ENCODE data around the gene HHAT. TPM values are rescaled to one million over a fixed set of nuclear protein-coding genes. Genes with fewer than 3 reads are reported as not detected.

Gene HHAT
- total RNA-seq, 1 experiment from 2014 or later = 10.0 TPM

GRCh38 chr1:210532223-210532598, 203.5 kb downstream of the HHAT start:
- H3K27ac ChIP-seq = no peak overlapping the region
- H3K27me3 ChIP-seq (replicated peaks) = no peaks in the 10 kb centered on the region
- H3K4me1 ChIP-seq (replicated peaks) = no peaks in the 10 kb centered on the region

GRCh38 chr1:210535761-210536160, 207.1 kb downstream of the HHAT start:
- DNase-seq (ENCODE audit: low read depth in 1 of 2, low spot score in 2 of 2) = no peak
- Histone ChIP-seq H3K4me1 (replicated peaks) (no peaks in the 10 kb centered on the region), H3K9me3 (replicated peaks) (no peaks in the 10 kb centered on the region)

More at GRCh38 chr1:210532223-210532598, 203.5 kb downstream of the HHAT start:
- H3K36me3 ChIP-seq = no peaks in the 10 kb centered on the region
- no peak overlapping the region for H3K4me3 ChIP-seq
- no peak for DNase-seq (ENCODE audit: low read depth in 1 of 2, low spot score in 2 of 2)
- H3K9me3 ChIP-seq (replicated peaks) = no peaks in the 10 kb centered on the region

DNA sequence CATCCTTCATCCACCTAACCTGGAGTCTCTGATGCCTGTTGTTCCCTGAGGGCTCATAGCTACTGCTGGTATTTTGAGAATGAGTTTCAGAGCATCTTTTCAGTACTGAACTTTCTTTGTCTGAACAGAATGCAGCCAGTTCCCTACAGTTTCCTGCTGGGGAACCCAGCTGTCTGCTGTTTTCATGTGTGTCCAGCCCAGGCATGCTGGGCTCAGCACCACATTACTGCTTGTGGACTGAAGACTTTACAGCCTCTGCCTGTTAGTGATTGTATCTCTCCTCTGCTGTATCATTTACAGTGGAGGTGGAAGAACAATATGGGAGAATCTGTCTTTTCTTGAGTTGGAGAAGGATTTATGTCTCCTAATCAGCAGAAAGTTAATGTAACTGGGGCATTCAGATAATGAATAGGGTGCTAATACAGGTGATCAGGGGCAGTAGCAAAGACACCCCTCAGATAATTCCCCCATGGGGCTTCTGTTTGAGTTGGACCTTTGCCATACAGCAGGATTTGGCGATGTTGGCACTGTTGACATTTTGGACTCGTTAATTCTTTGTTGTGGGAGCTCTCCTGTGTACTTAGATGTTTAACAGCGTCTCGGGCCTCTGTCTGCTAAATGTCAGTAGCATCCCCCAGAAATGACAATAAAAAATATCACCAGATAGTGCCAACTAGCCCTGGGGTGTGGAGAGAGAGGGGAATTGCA, 207.7 kb downstream of the HHAT start:
- Histone ChIP-seq H3K36me3 (no peaks in the 10 kb centered on the region), H3K27me3 (replicated peaks) (no peaks in the 10 kb centered on the region), H3K9me3 (replicated peaks) (no peaks in the 10 kb centered on the region), H3K27ac (no peak overlapping the region), H3K4me3 (no peak overlapping the region), H3K4me1 (replicated peaks) (no peaks in the 10 kb centered on the region)
- no peak for DNase-seq (ENCODE audit: low read depth in 1 of 2, low spot score in 2 of 2)

More at GRCh38 chr1:210535761-210536160, 207.1 kb downstream of the HHAT start:
- Histone ChIP-seq H3K36me3 (no peaks in the 10 kb centered on the region), H3K4me3 (no peak overlapping the region), H3K27me3 (replicated peaks) (no peaks in the 10 kb centered on the region), H3K27ac (no peak overlapping the region)

DNA sequence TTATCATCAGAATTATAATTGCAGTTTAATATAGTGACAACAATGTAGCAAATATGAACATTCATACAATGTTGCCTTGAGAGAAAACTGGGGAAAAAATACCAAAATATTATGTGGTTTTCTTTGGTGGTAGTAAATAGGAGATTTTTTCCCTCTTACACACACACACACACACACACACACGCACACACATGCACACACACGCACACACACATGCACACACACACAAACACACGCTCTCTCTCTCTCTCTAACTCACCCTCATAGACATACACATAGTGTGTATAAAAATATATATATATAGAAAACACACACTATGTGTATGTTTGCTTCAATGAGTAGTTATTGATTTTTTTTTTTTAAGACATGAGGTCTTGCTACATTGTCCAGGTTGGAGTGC, 211.6 kb downstream of the HHAT start:
- H3K36me3 ChIP-seq = no peaks in the 10 kb centered on the region
- H3K4me3 ChIP-seq = no peak overlapping the region
- no peaks in the 10 kb centered on the region for H3K4me1 ChIP-seq (replicated peaks)
- no peaks in the 10 kb centered on the region for H3K9me3 ChIP-seq (replicated peaks)
- H3K27ac ChIP-seq = no peak overlapping the region
- no peaks in the 10 kb centered on the region for H3K27me3 ChIP-seq (replicated peaks)
- no peak for DNase-seq (ENCODE audit: low read depth in 1 of 2, low spot score in 2 of 2)

DNA sequence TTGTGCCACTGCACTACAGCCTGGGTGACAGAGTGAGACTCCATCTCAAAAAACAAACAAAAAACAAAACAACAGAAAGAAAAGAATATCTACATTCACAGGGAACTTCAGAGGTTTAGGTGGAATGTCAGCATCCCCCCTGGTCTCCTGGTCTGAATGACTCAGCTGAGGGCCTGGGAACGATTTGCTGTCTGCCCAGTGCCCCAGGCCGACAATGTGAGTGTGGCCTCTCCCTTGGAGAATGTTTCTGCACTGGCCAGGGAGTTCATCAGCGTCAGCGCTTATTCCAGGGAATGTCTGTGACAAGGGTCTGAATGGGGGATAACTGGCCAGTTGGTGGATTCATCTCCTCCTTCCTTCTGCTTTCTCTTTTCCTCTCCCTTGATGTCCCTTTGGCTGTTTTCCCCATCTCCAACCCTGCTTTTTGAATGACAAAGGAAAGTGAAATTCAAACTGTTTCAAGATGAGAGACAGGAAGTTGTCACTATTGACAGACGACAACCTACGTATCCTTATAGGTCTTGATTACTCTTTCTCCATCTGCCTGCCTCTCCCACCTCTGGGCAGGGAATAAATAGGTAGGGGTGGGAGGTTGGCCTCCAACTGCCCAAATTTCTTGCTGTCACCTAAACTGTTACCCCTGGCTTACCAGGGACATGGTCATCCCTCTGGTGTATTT, 213.1 kb downstream of the HHAT start:
- Histone ChIP-seq H3K27me3 (replicated peaks) (no peaks in the 10 kb centered on the region), H3K27ac (no peak overlapping the region), H3K4me1 (replicated peaks) (no peaks in the 10 kb centered on the region), H3K4me3 (no peak overlapping the region), H3K36me3 (no peaks in the 10 kb centered on the region), H3K9me3 (replicated peaks) (no peaks in the 10 kb centered on the region)
- peak in 1 of 2 experiments; percentile 10 for DNase-seq (ENCODE audit: low read depth in 1 of 2, low spot score in 2 of 2)

DNA sequence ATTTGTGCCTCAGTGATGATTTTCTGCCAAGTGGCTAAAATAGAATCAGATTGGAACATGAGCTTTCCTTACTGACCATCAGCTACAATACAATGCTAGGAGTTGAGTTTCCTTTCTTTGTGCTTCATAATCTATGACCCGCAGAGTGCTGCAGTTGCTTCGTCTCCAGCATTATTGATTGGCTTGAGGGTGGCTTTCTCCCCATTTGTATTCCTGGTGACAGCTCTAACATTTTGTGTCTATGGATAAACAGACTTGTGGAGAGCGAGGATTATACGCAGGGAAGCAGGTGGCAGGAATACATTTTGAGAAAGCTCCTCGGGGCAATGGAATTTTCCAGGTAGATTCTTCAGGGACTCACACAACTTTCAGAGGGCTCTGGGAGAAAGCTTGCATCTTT, 223.2 kb downstream of the HHAT start:
- no peak overlapping the region for H3K27ac ChIP-seq
- H3K4me3 ChIP-seq = no peak overlapping the region
- DNase-seq (ENCODE audit: low read depth in 1 of 2, low spot score in 2 of 2) = no peak
- no peaks in the 10 kb centered on the region for H3K9me3 ChIP-seq (replicated peaks)
- no peaks in the 10 kb centered on the region for H3K4me1 ChIP-seq (replicated peaks)
- no peaks in the 10 kb centered on the region for H3K36me3 ChIP-seq
- H3K27me3 ChIP-seq (replicated peaks) = no peaks in the 10 kb centered on the region

- Histone ChIP-seq H3K27me3 (replicated peaks) (no peaks in the 10 kb centered on the region), H3K36me3 (no peaks in the 10 kb centered on the region), H3K9me3 (replicated peaks) (no peaks in the 10 kb centered on the region), H3K4me3 (no peak overlapping the region), H3K4me1 (replicated peaks) (no peaks in the 10 kb centered on the region), H3K27ac (no peak overlapping the region)
- DNase-seq (ENCODE audit: low read depth in 1 of 2, low spot score in 2 of 2) = no peak
These were observed 225.0 kb downstream of the HHAT start for GRCh38 chr1:210553711-210554110.

GRCh38 chr1:210554382-210554781, 225.7 kb downstream of the HHAT start:
- H3K4me3 ChIP-seq = no peak overlapping the region
- no peaks in the 10 kb centered on the region for H3K9me3 ChIP-seq (replicated peaks)
- no peaks in the 10 kb centered on the region for H3K36me3 ChIP-seq
- H3K27ac ChIP-seq = no peak overlapping the region
- DNase-seq (ENCODE audit: low read depth in 1 of 2, low spot score in 2 of 2) = no peak
- H3K4me1 ChIP-seq (replicated peaks) = no peaks in the 10 kb centered on the region
- no peaks in the 10 kb centered on the region for H3K27me3 ChIP-seq (replicated peaks)

DNA sequence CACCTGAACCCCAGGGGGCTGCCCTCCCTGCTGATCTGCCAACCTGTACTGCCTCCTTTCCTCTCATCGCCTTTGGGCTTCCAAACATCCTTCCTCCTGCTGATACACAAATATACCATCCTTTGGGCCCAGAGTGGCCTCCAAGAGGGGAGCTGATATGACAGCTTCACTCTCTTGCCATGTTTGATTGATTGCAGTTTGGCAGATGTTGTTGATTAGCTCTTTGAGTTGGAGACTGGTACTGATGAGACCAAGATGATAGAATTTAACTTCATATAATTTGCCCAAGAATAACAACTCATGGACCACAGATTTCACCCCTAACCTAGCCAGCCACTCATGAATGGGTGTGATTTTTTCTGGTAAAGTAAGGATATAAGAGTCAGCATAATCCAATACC, 227.8 kb downstream of the HHAT start:
- H3K4me1 ChIP-seq (replicated peaks) = no peaks in the 10 kb centered on the region
- H3K9me3 ChIP-seq (replicated peaks) = no peaks in the 10 kb centered on the region
- no peak overlapping the region for H3K27ac ChIP-seq
- H3K36me3 ChIP-seq = no peaks in the 10 kb centered on the region
- H3K4me3 ChIP-seq = no peak overlapping the region
- no peak for DNase-seq (ENCODE audit: low read depth in 1 of 2, low spot score in 2 of 2)
- no peaks in the 10 kb centered on the region for H3K27me3 ChIP-seq (replicated peaks)

DNA sequence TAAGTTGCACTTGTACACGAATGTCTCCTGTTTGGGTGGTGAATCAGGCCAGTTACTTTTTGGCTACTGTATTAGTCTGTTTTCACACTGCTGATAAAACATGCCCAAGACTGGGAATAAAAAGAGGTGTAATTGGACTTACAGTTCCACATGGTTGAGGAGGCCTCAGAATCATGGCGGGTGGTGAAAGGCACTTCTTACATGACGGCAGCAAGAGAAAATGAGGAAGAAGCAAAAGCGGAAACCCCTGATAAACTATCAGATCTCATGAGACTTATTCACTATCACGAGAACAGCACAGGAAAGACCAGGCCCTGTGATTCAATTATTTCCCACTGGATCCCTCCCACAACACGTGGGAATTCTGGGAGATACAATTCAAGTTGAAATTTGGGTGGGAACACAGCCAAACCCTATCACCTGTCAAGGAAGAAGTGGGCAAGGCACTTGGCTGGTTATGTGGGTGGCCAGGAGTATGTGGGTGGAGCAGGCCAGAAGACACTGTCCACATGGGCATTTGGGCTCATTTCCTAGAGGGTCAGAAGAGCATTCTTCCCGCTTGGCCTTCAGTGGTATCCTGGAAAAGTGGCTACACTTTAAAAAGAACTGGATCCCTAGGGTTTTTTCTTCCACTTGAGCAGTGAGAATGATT, 228.8 kb downstream of the HHAT start:
- no peak overlapping the region for H3K27ac ChIP-seq
- no peaks in the 10 kb centered on the region for H3K27me3 ChIP-seq (replicated peaks)
- DNase-seq (ENCODE audit: low read depth in 1 of 2, low spot score in 2 of 2) = no peak
- no peaks in the 10 kb centered on the region for H3K4me1 ChIP-seq (replicated peaks)
- no peak overlapping the region for H3K4me3 ChIP-seq
- no peaks in the 10 kb centered on the region for H3K9me3 ChIP-seq (replicated peaks)
- no peaks in the 10 kb centered on the region for H3K36me3 ChIP-seq

DNA sequence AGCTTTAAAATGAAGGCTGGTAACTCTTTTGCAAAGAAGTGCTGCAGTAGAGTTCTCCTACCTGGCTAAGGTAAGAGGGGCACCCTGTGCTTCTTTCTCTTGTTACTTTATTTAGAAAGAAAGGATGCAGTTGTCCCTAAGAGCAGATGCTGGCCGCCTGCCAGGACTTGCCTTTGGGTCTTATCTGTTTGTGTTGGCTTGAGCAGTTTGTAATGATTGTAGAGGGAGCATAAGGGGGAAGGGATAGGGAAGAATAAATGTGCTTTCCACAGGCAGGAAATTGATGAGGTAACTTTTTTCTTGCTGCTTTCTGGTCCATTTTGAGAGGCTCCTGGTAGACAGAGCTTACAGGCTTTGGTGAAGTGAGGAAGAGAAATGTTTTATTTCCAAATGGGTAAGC, 229.6 kb downstream of the HHAT start:
- H3K27me3 ChIP-seq (replicated peaks) = no peaks in the 10 kb centered on the region
- no peak overlapping the region for H3K27ac ChIP-seq
- H3K9me3 ChIP-seq (replicated peaks) = no peaks in the 10 kb centered on the region
- H3K4me1 ChIP-seq (replicated peaks) = no peaks in the 10 kb centered on the region
- DNase-seq (ENCODE audit: low read depth in 1 of 2, low spot score in 2 of 2) = no peak
- no peak overlapping the region for H3K4me3 ChIP-seq
- no peaks in the 10 kb centered on the region for H3K36me3 ChIP-seq

GRCh38 chr1:210565306-210565705, 236.6 kb downstream of the HHAT start:
- Histone ChIP-seq H3K4me1 (replicated peaks) (no peaks in the 10 kb centered on the region), H3K27ac (no peak overlapping the region), H3K4me3 (no peak overlapping the region), H3K27me3 (replicated peaks) (no peaks in the 10 kb centered on the region), H3K9me3 (replicated peaks) (no peaks in the 10 kb centered on the region), H3K36me3 (no peaks in the 10 kb centered on the region)
- no peak for DNase-seq (ENCODE audit: low read depth in 1 of 2, low spot score in 2 of 2)

GRCh38 chr1:210568631-210569030, 239.9 kb downstream of the HHAT start:
- H3K9me3 ChIP-seq (replicated peaks) = no peaks in the 10 kb centered on the region
- H3K4me3 ChIP-seq = no peak overlapping the region
- H3K27me3 ChIP-seq (replicated peaks) = no peaks in the 10 kb centered on the region
- H3K27ac ChIP-seq = no peak overlapping the region
- no peak for DNase-seq (ENCODE audit: low read depth in 1 of 2, low spot score in 2 of 2)
- no peaks in the 10 kb centered on the region for H3K4me1 ChIP-seq (replicated peaks)
- H3K36me3 ChIP-seq = no peaks in the 10 kb centered on the region

GRCh38 chr1:210570116-210570515, 241.4 kb downstream of the HHAT start:
- no peaks in the 10 kb centered on the region for H3K27me3 ChIP-seq (replicated peaks)
- no peak overlapping the region for H3K27ac ChIP-seq
- no peak overlapping the region for H3K4me3 ChIP-seq
- no peaks in the 10 kb centered on the region for H3K9me3 ChIP-seq (replicated peaks)
- H3K36me3 ChIP-seq = no peaks in the 10 kb centered on the region
- H3K4me1 ChIP-seq (replicated peaks) = no peaks in the 10 kb centered on the region
- no peak for DNase-seq (ENCODE audit: low read depth in 1 of 2, low spot score in 2 of 2)

All from SJSA1 (cell line).